Osteocyte (in vitro differentiated cells): ENCODE results near the gene PITPNC1. TPM values are rescaled to one million over a fixed set of nuclear protein-coding genes. Genes with fewer than 3 reads are reported as not detected.

ENCODE experiments used
- DNase-seq: peaks from one replicate; pipeline ENCODE4 v3.0.0; 2021; ENCODE audit warnings: mixed read lengths; ENCODE audit not compliant: unreplicated experiment; ENCODE audit errors: extremely low spot score
- H3K27ac Mint-ChIP-seq: one replicate; pipeline ENCODE4 v1.8.0; 2021; ENCODE audit warnings: mild to moderate bottlenecking, mixed read lengths; ENCODE audit not compliant: unreplicated experiment
- H3K27me3 Mint-ChIP-seq: one replicate; pipeline ENCODE4 v1.8.0; 2021; ENCODE audit warnings: mixed read lengths; ENCODE audit not compliant: unreplicated experiment
- H3K36me3 Mint-ChIP-seq: one replicate; pipeline ENCODE4 v1.8.0; 2021; ENCODE audit warnings: mixed read lengths; ENCODE audit not compliant: unreplicated experiment
- H3K4me1 Mint-ChIP-seq: one replicate; pipeline ENCODE4 v1.8.0; 2021; ENCODE audit warnings: mixed read lengths; ENCODE audit not compliant: unreplicated experiment
- H3K4me3 Mint-ChIP-seq: one replicate; pipeline ENCODE4 v1.8.0; 2021; ENCODE audit warnings: mild to moderate bottlenecking, moderate library complexity, mixed read lengths; ENCODE audit not compliant: unreplicated experiment
- H3K9me3 Mint-ChIP-seq: one replicate; pipeline ENCODE4 v1.8.0; 2021; ENCODE audit warnings: mixed read lengths; ENCODE audit not compliant: unreplicated experiment
- total RNA-seq: library from RNA; stranded (reverse); gene quantifications from 2 replicates; pipeline ENCODE4 v1.2.1, GENCODE V29; 2021
- TF ChIP-seq, protein P1 (sequence below): fragments of 200-600 bp; sonication (generic); IDR thresholded peaks from 2 replicates; pipeline ENCODE4 v1.5.0; 2021; ENCODE audit warnings: antibody characterized with exemption, mild to moderate bottlenecking, moderate library complexity

The PITPNC1 gene
- total RNA-seq, 1 donor from 2014 or later: 18.0 TPM

GRCh38 chr17:67488161-67488560 is 111.1 kb downstream of the PITPNC1 start:
- Mint-ChIP-seq H3K36me3 (no peaks in the 10 kb centered on the region), H3K9me3 (no peaks in the 10 kb centered on the region), H3K27ac (no peak overlapping the region), H3K27me3 (peaks cover 7% of the 10 kb centered on the region), H3K4me3 (no peak overlapping the region), H3K4me1 (peaks cover 40% of the 10 kb centered on the region)
- TF ChIP-seq, protein P1, sequence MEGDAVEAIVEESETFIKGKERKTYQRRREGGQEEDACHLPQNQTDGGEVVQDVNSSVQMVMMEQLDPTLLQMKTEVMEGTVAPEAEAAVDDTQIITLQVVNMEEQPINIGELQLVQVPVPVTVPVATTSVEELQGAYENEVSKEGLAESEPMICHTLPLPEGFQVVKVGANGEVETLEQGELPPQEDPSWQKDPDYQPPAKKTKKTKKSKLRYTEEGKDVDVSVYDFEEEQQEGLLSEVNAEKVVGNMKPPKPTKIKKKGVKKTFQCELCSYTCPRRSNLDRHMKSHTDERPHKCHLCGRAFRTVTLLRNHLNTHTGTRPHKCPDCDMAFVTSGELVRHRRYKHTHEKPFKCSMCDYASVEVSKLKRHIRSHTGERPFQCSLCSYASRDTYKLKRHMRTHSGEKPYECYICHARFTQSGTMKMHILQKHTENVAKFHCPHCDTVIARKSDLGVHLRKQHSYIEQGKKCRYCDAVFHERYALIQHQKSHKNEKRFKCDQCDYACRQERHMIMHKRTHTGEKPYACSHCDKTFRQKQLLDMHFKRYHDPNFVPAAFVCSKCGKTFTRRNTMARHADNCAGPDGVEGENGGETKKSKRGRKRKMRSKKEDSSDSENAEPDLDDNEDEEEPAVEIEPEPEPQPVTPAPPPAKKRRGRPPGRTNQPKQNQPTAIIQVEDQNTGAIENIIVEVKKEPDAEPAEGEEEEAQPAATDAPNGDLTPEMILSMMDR: no peak
- DNase-seq: no peak

DNA sequence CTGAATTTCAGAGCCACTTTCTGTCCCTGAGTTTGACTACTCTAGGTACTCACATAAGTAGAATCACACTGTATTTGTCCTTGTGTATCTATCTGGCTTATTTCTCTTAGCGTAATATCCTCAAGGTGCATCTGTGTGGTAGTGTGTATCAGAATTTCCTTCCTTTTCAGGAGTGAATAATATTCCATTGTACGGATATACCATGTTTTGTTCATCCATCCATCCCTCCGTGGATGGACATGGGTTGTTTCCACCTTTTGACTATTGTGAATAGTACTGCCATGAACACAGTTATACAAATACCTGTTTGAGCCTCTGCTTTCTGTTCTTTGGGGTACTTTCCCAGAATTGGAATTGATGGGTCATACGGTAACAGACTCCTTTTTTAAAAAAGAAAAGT is 111.7 kb downstream of the PITPNC1 start:
- H3K9me3 Mint-ChIP-seq: no peaks in the 10 kb centered on the region
- TF ChIP-seq, protein P1: no peak
- DNase-seq: no peak
- H3K4me1 Mint-ChIP-seq: peaks cover 40% of the 10 kb centered on the region
- no peak overlapping the region for H3K4me3 Mint-ChIP-seq
- peaks cover 7% of the 10 kb centered on the region for H3K27me3 Mint-ChIP-seq
- no peak overlapping the region for H3K27ac Mint-ChIP-seq
- H3K36me3 Mint-ChIP-seq: no peaks in the 10 kb centered on the region

- Mint-ChIP-seq H3K4me3 (no peak overlapping the region), H3K36me3 (no peaks in the 10 kb centered on the region), H3K4me1 (peaks cover 39% of the 10 kb centered on the region), H3K9me3 (no peaks in the 10 kb centered on the region), H3K27ac (no peak overlapping the region), H3K27me3 (peaks cover 7% of the 10 kb centered on the region)
- TF ChIP-seq, protein P1: no peak
- DNase-seq: no peak
Observed at GRCh38 chr17:67489273-67489672, 112.2 kb downstream of the PITPNC1 start.

DNA sequence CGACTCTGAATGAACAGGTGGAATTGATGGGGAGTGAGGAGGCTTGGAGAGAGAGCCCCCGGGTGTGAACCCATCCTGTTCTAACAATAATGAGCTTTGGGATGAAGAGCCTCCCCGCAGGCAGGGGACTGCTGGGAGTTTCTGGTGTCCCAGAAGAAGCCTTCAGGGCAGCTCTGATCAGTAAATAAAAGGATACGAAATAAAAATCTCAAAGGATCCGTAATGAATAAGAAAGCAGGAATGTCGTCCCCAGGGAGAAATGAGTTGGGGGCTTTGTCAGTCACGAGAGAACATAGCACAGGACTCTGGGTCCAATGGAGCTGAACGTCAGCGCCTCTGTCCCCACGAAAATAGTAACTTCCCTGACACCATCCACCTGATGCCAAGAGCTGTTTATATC is 113.4 kb downstream of the PITPNC1 start:
- peak overlapping the region; percentile 73 for H3K4me3 Mint-ChIP-seq
- no peaks in the 10 kb centered on the region for H3K36me3 Mint-ChIP-seq
- peaks cover 7% of the 10 kb centered on the region for H3K27me3 Mint-ChIP-seq
- peaks cover 38% of the 10 kb centered on the region for H3K4me1 Mint-ChIP-seq
- TF ChIP-seq, protein P1: no peak
- peaks cover under 1% of the 10 kb centered on the region for H3K9me3 Mint-ChIP-seq
- H3K27ac Mint-ChIP-seq: peak overlapping the region; percentile 94
- DNase-seq: no peak

DNA sequence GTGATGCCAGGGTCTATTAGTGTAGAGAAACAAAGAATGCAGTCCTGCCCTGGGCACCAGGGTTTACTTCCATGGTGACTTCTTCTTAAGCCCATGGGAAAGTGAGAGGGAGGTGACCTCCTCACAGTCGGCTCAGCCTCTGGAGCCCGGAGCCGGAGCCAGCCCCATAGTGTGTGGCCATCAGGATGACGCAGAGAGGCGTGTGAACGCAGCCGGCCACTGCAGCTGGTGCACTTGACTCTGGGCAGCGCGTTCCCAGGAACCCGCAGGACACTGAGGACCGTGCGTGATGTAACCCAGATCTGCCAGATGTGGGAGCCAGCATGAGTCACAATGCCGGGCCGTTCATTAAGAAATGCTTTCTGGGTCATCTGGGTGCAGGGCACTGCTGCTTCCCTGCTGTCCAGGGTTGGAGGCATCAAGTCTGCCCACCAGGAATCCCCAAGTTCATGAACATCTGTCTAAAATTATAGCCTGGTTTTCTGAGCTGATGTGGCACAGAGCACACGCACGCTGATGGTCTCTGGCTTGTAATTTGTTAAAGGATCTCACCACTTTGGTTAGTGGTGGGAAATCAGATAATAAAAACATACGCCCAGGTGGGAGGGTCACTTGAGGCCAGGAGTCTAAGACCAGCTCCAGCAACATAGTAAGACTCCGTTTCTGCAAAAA is 114.1 kb downstream of the PITPNC1 start:
- DNase-seq: peak; percentile 94
- TF ChIP-seq, protein P1: no peak
- Mint-ChIP-seq H3K9me3 (peaks cover 3% of the 10 kb centered on the region), H3K27me3 (peaks cover 7% of the 10 kb centered on the region), H3K4me1 (peaks cover 38% of the 10 kb centered on the region), H3K4me3 (peak overlapping the region; percentile 73), H3K27ac (peak overlapping the region; percentile 94), H3K36me3 (no peaks in the 10 kb centered on the region)
